ENCODE results near the gene RBMS3.

Gene RBMS3

DNA sequence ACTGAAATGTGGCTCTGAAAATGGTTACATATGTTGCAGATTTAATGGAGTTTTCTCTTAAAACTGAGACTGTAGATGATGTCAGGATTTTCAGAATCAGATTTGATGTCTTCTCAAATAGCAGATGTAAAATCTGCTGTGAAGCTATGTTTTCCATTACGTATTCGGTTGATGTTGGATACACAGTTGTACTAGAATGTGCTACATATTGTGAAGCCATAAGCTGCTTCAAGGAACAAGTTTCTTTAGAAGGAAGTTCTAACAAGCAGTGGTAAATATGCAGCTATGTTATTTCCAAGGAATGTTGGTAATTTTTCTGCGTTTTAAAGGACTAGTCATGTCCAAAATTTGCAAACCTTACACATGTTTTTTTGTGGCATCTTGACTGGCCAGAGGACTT lies 197.7 kb downstream of the RBMS3 start:
- no peaks in the 10 kb centered on the region for H3K9me3 ChIP-seq (ENCODE audit: insufficient read depth, low read depth, low read length)
- no peak overlapping the region for H3K9ac ChIP-seq (ENCODE audit: low read depth, low read length)
- H3K27me3 ChIP-seq (ENCODE audit: insufficient read depth, low read length), result no peaks in the 10 kb centered on the region
- H3K4me1 ChIP-seq (ENCODE audit: insufficient read depth, low read length), result peaks cover 23% of the 10 kb centered on the region
- H3K36me3 ChIP-seq (ENCODE audit: insufficient read depth, low read depth, low read length), result no peaks in the 10 kb centered on the region
- no peak overlapping the region for H3K4me3 ChIP-seq (ENCODE audit: low read length)
- no peak overlapping the region for H3K27ac ChIP-seq (ENCODE audit: low read length)

GRCh38 chr3:29481249-29481648 lies 200.4 kb downstream of the RBMS3 start:
- Histone ChIP-seq H3K4me1 (ENCODE audit: insufficient read depth, low read length) (peaks cover 12% of the 10 kb centered on the region), H3K9ac (ENCODE audit: low read depth, low read length) (no peak overlapping the region), H3K9me3 (ENCODE audit: insufficient read depth, low read depth, low read length) (no peaks in the 10 kb centered on the region), H3K36me3 (ENCODE audit: insufficient read depth, low read depth, low read length) (no peaks in the 10 kb centered on the region), H3K27me3 (ENCODE audit: insufficient read depth, low read length) (no peaks in the 10 kb centered on the region), H3K27ac (ENCODE audit: low read length) (no peak overlapping the region), H3K4me3 (ENCODE audit: low read length) (no peak overlapping the region)

DNA sequence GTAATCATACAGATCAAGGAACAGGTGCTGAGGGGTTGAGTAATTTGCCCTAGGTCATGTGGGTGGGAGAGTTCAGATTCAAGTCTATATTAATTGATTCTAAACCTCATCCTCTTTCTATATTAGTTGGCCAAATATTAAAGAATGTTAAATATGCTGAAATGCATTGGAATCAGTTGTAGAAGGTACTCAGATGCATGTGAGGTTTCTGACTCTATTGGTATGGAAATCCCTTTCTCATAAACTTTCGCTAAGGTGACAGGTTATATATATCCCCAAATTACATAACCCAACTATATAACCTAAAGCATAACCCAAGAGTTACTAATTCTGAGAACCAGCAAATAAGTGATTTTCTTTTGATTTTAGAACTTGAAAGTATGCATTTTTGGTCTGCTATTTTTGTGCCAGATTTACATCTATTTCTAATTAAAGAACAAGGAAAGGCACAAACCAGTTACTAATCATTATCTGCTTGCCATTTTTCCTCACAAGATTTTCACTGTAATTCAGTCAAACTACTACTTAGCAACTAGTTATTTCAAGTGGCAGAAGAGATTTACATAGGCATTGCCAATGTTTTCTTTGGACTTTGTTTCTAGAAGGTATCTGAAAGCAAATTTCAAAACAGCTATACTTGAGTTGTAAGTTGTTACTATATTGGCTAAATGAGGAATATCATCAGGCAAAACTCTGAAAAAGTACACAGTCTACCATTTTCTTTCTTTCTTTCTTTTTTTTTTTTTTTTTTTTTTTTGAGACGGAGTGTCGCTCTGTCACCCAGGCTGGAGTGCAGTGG lies 201.3 kb downstream of the RBMS3 start:
- Histone ChIP-seq H3K27me3 (ENCODE audit: insufficient read depth, low read length) (no peaks in the 10 kb centered on the region), H3K36me3 (ENCODE audit: insufficient read depth, low read depth, low read length) (no peaks in the 10 kb centered on the region), H3K9me3 (ENCODE audit: insufficient read depth, low read depth, low read length) (no peaks in the 10 kb centered on the region), H3K27ac (ENCODE audit: low read length) (no peak overlapping the region), H3K9ac (ENCODE audit: low read depth, low read length) (no peak overlapping the region), H3K4me3 (ENCODE audit: low read length) (no peak overlapping the region), H3K4me1 (ENCODE audit: insufficient read depth, low read length) (peaks cover 4% of the 10 kb centered on the region; the same call in 1 of the 2 replicates)

DNA sequence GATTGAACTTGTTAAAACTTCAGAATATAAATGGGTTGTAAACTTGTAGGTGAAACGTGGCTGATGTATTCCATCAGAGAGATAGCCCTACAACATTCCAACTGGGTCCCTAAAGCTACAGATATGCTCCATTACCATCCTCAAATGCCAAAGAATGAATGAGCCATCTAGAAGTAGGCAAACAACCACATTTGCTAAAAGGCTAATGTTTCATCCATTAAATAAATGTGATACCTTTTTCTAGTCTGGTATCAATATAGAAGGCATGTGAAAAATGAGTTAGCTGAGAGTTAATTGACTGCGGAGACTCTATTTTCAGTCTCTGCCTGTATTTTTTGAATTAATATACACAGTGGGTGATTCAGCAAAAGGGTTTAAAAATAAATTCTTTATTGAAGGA lies 203.8 kb downstream of the RBMS3 start:
- Histone ChIP-seq H3K9me3 (ENCODE audit: insufficient read depth, low read depth, low read length) (no peaks in the 10 kb centered on the region), H3K27me3 (ENCODE audit: insufficient read depth, low read length) (no peaks in the 10 kb centered on the region), H3K9ac (ENCODE audit: low read depth, low read length) (no peak overlapping the region), H3K4me3 (ENCODE audit: low read length) (no peak overlapping the region), H3K36me3 (ENCODE audit: insufficient read depth, low read depth, low read length) (no peaks in the 10 kb centered on the region), H3K27ac (ENCODE audit: low read length) (no peak overlapping the region), H3K4me1 (ENCODE audit: insufficient read depth, low read length) (peaks cover 4% of the 10 kb centered on the region; the same call in 1 of the 2 replicates)

- H3K9me3 ChIP-seq (ENCODE audit: insufficient read depth, low read depth, low read length), result no peaks in the 10 kb centered on the region
- H3K36me3 ChIP-seq (ENCODE audit: insufficient read depth, low read depth, low read length), result no peaks in the 10 kb centered on the region
- H3K27ac ChIP-seq (ENCODE audit: low read length), result no peak overlapping the region
- H3K9ac ChIP-seq (ENCODE audit: low read depth, low read length), result no peak overlapping the region
- no peak overlapping the region for H3K4me3 ChIP-seq (ENCODE audit: low read length)
- H3K4me1 ChIP-seq (ENCODE audit: insufficient read depth, low read length), result peaks cover 4% of the 10 kb centered on the region; the same call in 1 of the 2 replicates
- no peaks in the 10 kb centered on the region for H3K27me3 ChIP-seq (ENCODE audit: insufficient read depth, low read length)
Measured at GRCh38 chr3:29486096-29486495, 205.2 kb downstream of the RBMS3 start.

GRCh38 chr3:29486917-29487316 lies 206.0 kb downstream of the RBMS3 start:
- Histone ChIP-seq H3K27me3 (ENCODE audit: insufficient read depth, low read length) (no peaks in the 10 kb centered on the region), H3K9ac (ENCODE audit: low read depth, low read length) (no peak overlapping the region), H3K36me3 (ENCODE audit: insufficient read depth, low read depth, low read length) (no peaks in the 10 kb centered on the region), H3K9me3 (ENCODE audit: insufficient read depth, low read depth, low read length) (no peaks in the 10 kb centered on the region), H3K4me3 (ENCODE audit: low read length) (no peak overlapping the region), H3K4me1 (ENCODE audit: insufficient read depth, low read length) (peaks cover 4% of the 10 kb centered on the region; the same call in 1 of the 2 replicates), H3K27ac (ENCODE audit: low read length) (no peak overlapping the region)

DNA sequence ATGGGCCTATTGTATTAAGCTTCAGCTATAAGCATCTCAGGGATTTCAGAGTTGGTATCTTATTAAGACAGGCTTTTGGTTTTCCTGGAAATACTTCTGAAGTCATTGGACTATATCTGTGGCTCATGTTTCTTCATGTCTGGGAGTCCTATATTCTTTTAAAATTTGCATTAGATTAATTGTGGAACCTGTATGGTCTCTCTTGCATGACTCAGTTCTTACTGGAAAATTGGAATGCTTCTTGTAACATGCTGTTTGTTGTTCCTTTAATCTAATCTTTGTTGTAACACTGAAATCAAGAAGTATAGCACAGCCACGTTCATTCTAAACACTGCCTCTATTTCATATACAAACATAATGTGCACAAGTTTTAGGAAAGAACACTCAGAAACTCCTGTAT lies 208.1 kb downstream of the RBMS3 start:
- H3K4me3 ChIP-seq (ENCODE audit: low read length), result no peak overlapping the region
- H3K27me3 ChIP-seq (ENCODE audit: insufficient read depth, low read length), result no peaks in the 10 kb centered on the region
- no peaks in the 10 kb centered on the region for H3K9me3 ChIP-seq (ENCODE audit: insufficient read depth, low read depth, low read length)
- no peaks in the 10 kb centered on the region for H3K36me3 ChIP-seq (ENCODE audit: insufficient read depth, low read depth, low read length)
- H3K27ac ChIP-seq (ENCODE audit: low read length), result no peak overlapping the region
- H3K9ac ChIP-seq (ENCODE audit: low read depth, low read length), result no peak overlapping the region
- H3K4me1 ChIP-seq (ENCODE audit: insufficient read depth, low read length), result peaks cover 4% of the 10 kb centered on the region; the same call in 1 of the 2 replicates

GRCh38 chr3:29493109-29493508 lies 212.2 kb downstream of the RBMS3 start:
- Histone ChIP-seq H3K36me3 (ENCODE audit: insufficient read depth, low read depth, low read length) (no peaks in the 10 kb centered on the region), H3K27ac (ENCODE audit: low read length) (no peak overlapping the region), H3K27me3 (ENCODE audit: insufficient read depth, low read length) (no peaks in the 10 kb centered on the region), H3K4me1 (ENCODE audit: insufficient read depth, low read length) (no peaks in the 10 kb centered on the region), H3K4me3 (ENCODE audit: low read length) (no peak overlapping the region), H3K9ac (ENCODE audit: low read depth, low read length) (no peak overlapping the region), H3K9me3 (ENCODE audit: insufficient read depth, low read depth, low read length) (no peaks in the 10 kb centered on the region)

DNA sequence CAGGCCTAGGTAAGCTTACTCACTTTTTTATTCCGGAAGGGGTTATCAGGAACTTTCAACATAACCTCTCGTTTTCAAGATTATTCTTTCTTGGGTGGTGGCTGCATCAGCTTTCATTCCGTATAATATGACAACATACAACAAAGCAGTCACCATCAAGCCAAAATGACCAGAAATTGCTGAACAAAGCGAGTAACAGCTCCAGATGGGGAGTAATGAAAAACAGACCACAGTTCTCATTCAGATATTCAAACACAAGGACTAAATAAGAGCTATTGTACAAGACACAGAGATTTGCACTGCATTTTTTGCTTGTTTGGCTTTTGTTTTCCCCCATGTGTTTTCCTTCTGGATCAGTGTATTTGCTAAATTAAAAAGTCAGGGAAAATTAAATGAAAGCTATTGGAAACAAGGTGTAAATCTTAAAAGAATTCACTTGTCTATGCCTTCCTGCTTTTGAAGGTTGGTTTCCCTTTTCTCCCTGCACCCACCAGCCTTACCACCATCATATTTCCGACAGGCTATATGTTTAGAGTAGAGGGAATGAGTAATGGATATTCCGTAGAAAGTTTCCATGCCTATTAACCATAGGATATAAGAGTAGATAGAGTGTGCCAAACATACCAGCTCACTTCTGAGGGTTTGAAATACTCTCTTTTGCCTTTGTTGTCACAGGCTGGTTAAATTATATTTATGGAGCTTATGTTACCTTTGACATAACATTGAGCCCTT lies 213.6 kb downstream of the RBMS3 start:
- Histone ChIP-seq H3K9ac (ENCODE audit: low read depth, low read length) (no peak overlapping the region), H3K27ac (ENCODE audit: low read length) (no peak overlapping the region), H3K4me1 (ENCODE audit: insufficient read depth, low read length) (peaks cover 5% of the 10 kb centered on the region; the same call in 1 of the 2 replicates)

DNA sequence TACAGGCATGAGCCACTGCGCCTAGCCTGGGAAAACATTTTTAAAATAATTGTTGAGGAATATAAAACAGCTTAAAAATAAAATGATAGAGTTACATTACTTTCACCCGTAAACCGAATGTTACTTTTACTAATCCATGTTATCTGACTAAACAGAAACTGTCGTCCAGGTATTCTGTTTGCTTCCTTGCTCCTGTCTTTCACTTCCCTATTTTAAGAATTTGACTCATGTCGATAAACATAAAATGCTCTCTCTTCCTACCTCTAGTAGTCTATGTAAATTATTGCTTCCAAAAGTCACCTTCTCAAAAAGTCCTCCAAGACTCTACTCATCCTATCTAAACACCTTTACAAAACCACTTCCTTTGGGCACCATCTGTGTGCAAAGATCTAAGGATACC lies 216.4 kb downstream of the RBMS3 start:
- no peaks in the 10 kb centered on the region for H3K9me3 ChIP-seq (ENCODE audit: insufficient read depth, low read depth, low read length)
- no peak overlapping the region for H3K27ac ChIP-seq (ENCODE audit: low read length)
- H3K4me1 ChIP-seq (ENCODE audit: insufficient read depth, low read length), result peaks cover 5% of the 10 kb centered on the region; the same call in 1 of the 2 replicates
- no peak overlapping the region for H3K4me3 ChIP-seq (ENCODE audit: low read length)
- H3K36me3 ChIP-seq (ENCODE audit: insufficient read depth, low read depth, low read length), result no peaks in the 10 kb centered on the region
- no peaks in the 10 kb centered on the region for H3K27me3 ChIP-seq (ENCODE audit: insufficient read depth, low read length)
- H3K9ac ChIP-seq (ENCODE audit: low read depth, low read length), result no peak overlapping the region

More for the DNA sequence above, 213.6 kb downstream of the RBMS3 start:
- H3K9me3 ChIP-seq (ENCODE audit: insufficient read depth, low read depth, low read length), result no peaks in the 10 kb centered on the region
- no peaks in the 10 kb centered on the region for H3K27me3 ChIP-seq (ENCODE audit: insufficient read depth, low read length)
- H3K4me3 ChIP-seq (ENCODE audit: low read length), result no peak overlapping the region
- H3K36me3 ChIP-seq (ENCODE audit: insufficient read depth, low read depth, low read length), result no peaks in the 10 kb centered on the region

- peaks cover 5% of the 10 kb centered on the region; the same call in 1 of the 2 replicates for H3K4me1 ChIP-seq (ENCODE audit: insufficient read depth, low read length)
- H3K9me3 ChIP-seq (ENCODE audit: insufficient read depth, low read depth, low read length), result no peaks in the 10 kb centered on the region
- no peak overlapping the region for H3K9ac ChIP-seq (ENCODE audit: low read depth, low read length)
- no peak overlapping the region for H3K27ac ChIP-seq (ENCODE audit: low read length)
- no peaks in the 10 kb centered on the region for H3K27me3 ChIP-seq (ENCODE audit: insufficient read depth, low read length)
- no peaks in the 10 kb centered on the region for H3K36me3 ChIP-seq (ENCODE audit: insufficient read depth, low read depth, low read length)
- H3K4me3 ChIP-seq (ENCODE audit: low read length), result no peak overlapping the region
Measured at GRCh38 chr3:29502771-29503170, 221.9 kb downstream of the RBMS3 start.

GRCh38 chr3:29503314-29503713 lies 222.4 kb downstream of the RBMS3 start:
- Histone ChIP-seq H3K9me3 (ENCODE audit: insufficient read depth, low read depth, low read length) (no peaks in the 10 kb centered on the region), H3K36me3 (ENCODE audit: insufficient read depth, low read depth, low read length) (no peaks in the 10 kb centered on the region), H3K27me3 (ENCODE audit: insufficient read depth, low read length) (no peaks in the 10 kb centered on the region), H3K27ac (ENCODE audit: low read length) (no peak overlapping the region), H3K9ac (ENCODE audit: low read depth, low read length) (no peak overlapping the region), H3K4me3 (ENCODE audit: low read length) (no peak overlapping the region), H3K4me1 (ENCODE audit: insufficient read depth, low read length) (peaks cover 5% of the 10 kb centered on the region; the same call in 1 of the 2 replicates)

Measured in iPS-20b (cell line).